PC-3 (cell line): ENCODE results near the gene MROH2A. TPM values are rescaled to one million over a fixed set of nuclear protein-coding genes. Genes with fewer than 3 reads are reported as not detected.

Source experiments
- ATAC-seq: fragments of 200-7000 bp; cut with Tn5 transposase; 2 replicates; pipeline ENCODE4 v1.9.1; 2020; ENCODE audit warnings: mild to moderate bottlenecking, moderate library complexity
- BruUV-seq: library from RNA; stranded (reverse); fragments of 400-500 nt; replicated peaks from 2 replicates; lab custom pipeline; 2021; lab: Mats Ljungman, UMichigan
- CTCF ChIA-PET: fragments of 300-600 bp; sonication (Branson Sonifier 250); formaldehyde crosslinking; loops from one replicate; lab custom pipeline; 2022; ENCODE audit warnings: antibody characterized with exemption; lab: Charles Lee
- POLR2A ChIA-PET: fragments of 300-600 bp; sonication (Branson Sonifier 250); formaldehyde crosslinking; loops from one replicate; lab custom pipeline; 2022; ENCODE audit warnings: antibody characterized with exemption; ENCODE audit not compliant: unreplicated experiment; lab: Charles Lee
- DNase-seq: peaks from one replicate; pipeline ENCODE4 v3.0.0-alpha.2; 2015
- H2AFZ ChIP-seq: fragments of 300-600 bp; sonication (generic); 2 replicates; pipeline ENCODE4 v1.6.0; 2016; ENCODE audit warnings: antibody characterized with exemption, low read length
- H3F3A ChIP-seq: fragments of 300-600 bp; sonication (generic); one replicate; pipeline ENCODE4 v1.6.0; 2017; ENCODE audit warnings: antibody characterized with exemption, low read length, control low read depth, mild to moderate bottlenecking; ENCODE audit not compliant: unreplicated experiment
- H3K27ac ChIP-seq: fragments of 300-600 bp; sonication (generic); 2 replicates; pipeline ENCODE4 v1.5.1; 2016; ENCODE audit warnings: mild to moderate bottlenecking, low read length
- H3K27me3 ChIP-seq: fragments of 300-600 bp; sonication (generic); 2 replicates; pipeline ENCODE4 v1.6.1; 2016; ENCODE audit warnings: low read length, mixed read lengths
- H3K36me3 ChIP-seq: fragments of 300-600 bp; sonication (generic); 2 replicates; pipeline ENCODE4 v1.6.1; 2016; ENCODE audit warnings: low read depth, mixed run types, low read length, mixed read lengths
- H3K4me1 ChIP-seq: fragments of 300-600 bp; sonication (generic); 2 replicates; pipeline ENCODE4 v1.5.1; 2016; ENCODE audit warnings: low read length; ENCODE audit not compliant: insufficient read depth
- H3K4me2 ChIP-seq: fragments of 300-600 bp; sonication (generic); 2 replicates; pipeline ENCODE4 v1.6.0; 2016; ENCODE audit warnings: low read length
- H3K4me3 ChIP-seq: fragments of 300-600 bp; sonication (generic); 2 replicates; pipeline ENCODE4 v1.5.1; 2016; ENCODE audit warnings: mild to moderate bottlenecking, low read length, mixed read lengths
- H3K79me2 ChIP-seq: fragments of 300-600 bp; sonication (generic); 2 replicates; pipeline ENCODE4 v1.6.1; 2017; ENCODE audit warnings: low read length, mixed read lengths
- H3K9ac ChIP-seq: fragments of 300-600 bp; sonication (generic); 2 replicates; pipeline ENCODE4 v1.6.0; 2016; ENCODE audit warnings: mild to moderate bottlenecking, low read length
- H3K9me2 ChIP-seq: fragments of 300-600 bp; sonication (generic); replicated peaks from 2 replicates; pipeline ENCODE4 v1.6.1; 2016; ENCODE audit warnings: mixed run types, low read length, mixed read lengths
- H3K9me3 ChIP-seq: fragments of 300-600 bp; sonication (generic); 2 replicates; pipeline ENCODE4 v1.6.1; 2016; ENCODE audit warnings: low read length, mixed read lengths
- H4K20me1 ChIP-seq: fragments of 300-600 bp; sonication (generic); 2 replicates; pipeline ENCODE4 v1.6.1; 2016; ENCODE audit warnings: low read length, mixed read lengths
- CTCF ChIP-seq: fragments of 300-600 bp; sonication (generic); conservative IDR thresholded peaks from 2 replicates; pipeline ENCODE4 v1.5.1; 2017; ENCODE audit warnings: antibody characterized with exemption, low read depth, mild to moderate bottlenecking, low read length
- EZH2 ChIP-seq: fragments of 300-600 bp; sonication (generic); IDR thresholded peaks from one replicate; pipeline ENCODE4 v1.6.1; 2017; ENCODE audit warnings: antibody characterized with exemption, mild to moderate bottlenecking, low read length; ENCODE audit not compliant: unreplicated experiment
- EZH2phosphoT487 ChIP-seq: fragments of 300-600 bp; sonication (generic); IDR thresholded peaks from 2 replicates; pipeline ENCODE4 v1.6.1; 2018; ENCODE audit warnings: mild to moderate bottlenecking, antibody characterized with exemption, low read length, borderline replicate concordance
- intact Hi-C: fragments of 100-400 bp; cut with micrococcal nuclease; formaldehyde crosslinking; loops from 2 replicates; pipeline ENCODE4 v1.9.0; 2023
- total RNA-seq: library from RNA; depleted of rRNA; stranded (reverse); fragments of >200 nt; gene quantifications from 2 replicates; pipeline ENCODE4 v1.2.3, GENCODE V29; 2014

The MROH2A gene
- total RNA-seq, 1 experiment from 2014 or later: not detected

- no peak for ATAC-seq
- H3K4me3 ChIP-seq: no peak overlapping the region
- TF ChIP-seq EZH2phosphoT487: no peak
- TF ChIP-seq CTCF: no peak
- no peak for TF ChIP-seq EZH2
- no peak overlapping the region for H3K27ac ChIP-seq
- no peaks in the 10 kb centered on the region for H3K9me3 ChIP-seq
- H3K4me1 ChIP-seq: 0 out of 2 replicates have a peak, but pooled peaks cover 4% of the 10 kb centered on the region
- no peak overlapping the region for H3K9ac ChIP-seq
- H3K4me2 ChIP-seq: no peak overlapping the region
- H3K36me3 ChIP-seq: peaks cover 75% of the 10 kb centered on the region
- no peaks in the 10 kb centered on the region for H3K27me3 ChIP-seq
- no peak for DNase-seq
- H3K79me2 ChIP-seq: peaks cover 72% of the 10 kb centered on the region
- ChIA-PET POLR2A (no interaction called here), CTCF (no interaction called here)
- no peaks in the 10 kb centered on the region for H3K9me2 ChIP-seq
- H4K20me1 ChIP-seq: peaks cover 53% of the 10 kb centered on the region
- no TSS peak for BruUV-seq
- no peak overlapping the region for H2AFZ ChIP-seq
- intact Hi-C loops: no loop called here
- no peaks in the 10 kb centered on the region for H3F3A ChIP-seq
Measured at GRCh38 chr2:233837694-233838229, 59.6 kb downstream of the MROH2A start.

GRCh38 chr2:233838251-233838650, 60.1 kb downstream of the MROH2A start:
- POLR2A ChIA-PET: no interaction called here
- peaks cover 77% of the 10 kb centered on the region for H3K79me2 ChIP-seq
- H3F3A ChIP-seq: no peaks in the 10 kb centered on the region
- H2AFZ ChIP-seq: no peak overlapping the region
- no peak for TF ChIP-seq CTCF
- no peak for TF ChIP-seq EZH2phosphoT487
- TF ChIP-seq EZH2: no peak
- no peaks in the 10 kb centered on the region for H3K9me2 ChIP-seq
- H4K20me1 ChIP-seq: peaks cover 53% of the 10 kb centered on the region
- intact Hi-C loops: no loop called here
- ATAC-seq (no peak), DNase-seq (no peak)
- H3K27ac ChIP-seq: no peak overlapping the region
- H3K9ac ChIP-seq: no peak overlapping the region
- H3K4me1 ChIP-seq: 0 out of 2 replicates have a peak, but pooled peaks cover 4% of the 10 kb centered on the region
- H3K27me3 ChIP-seq: no peaks in the 10 kb centered on the region
- CTCF ChIA-PET: no interaction called here
- no peak overlapping the region for H3K4me2 ChIP-seq
- peaks cover 80% of the 10 kb centered on the region for H3K36me3 ChIP-seq
- no TSS peak for BruUV-seq
- no peaks in the 10 kb centered on the region for H3K9me3 ChIP-seq
- no peak overlapping the region for H3K4me3 ChIP-seq

GRCh38 chr2:233838726-233839446, 60.8 kb downstream of the MROH2A start:
- peaks cover 83% of the 10 kb centered on the region for H3K79me2 ChIP-seq
- H3K4me1 ChIP-seq: 0 out of 2 replicates have a peak, but pooled peaks cover 4% of the 10 kb centered on the region
- no peak overlapping the region for H2AFZ ChIP-seq
- H4K20me1 ChIP-seq: peaks cover 53% of the 10 kb centered on the region
- peaks cover 86% of the 10 kb centered on the region for H3K36me3 ChIP-seq
- H3K9me3 ChIP-seq: no peaks in the 10 kb centered on the region
- no peak overlapping the region for H3K4me2 ChIP-seq
- no peak overlapping the region for H3K4me3 ChIP-seq
- POLR2A ChIA-PET: no interaction called here
- H3K9ac ChIP-seq: no peak overlapping the region
- intact Hi-C loops: no loop called here
- TF ChIP-seq EZH2phosphoT487: no peak
- TF ChIP-seq EZH2: no peak
- TF ChIP-seq CTCF: no peak
- no TSS peak for BruUV-seq
- H3K27ac ChIP-seq: no peak overlapping the region
- ATAC-seq: no peak
- CTCF ChIA-PET: no interaction called here
- no peak for DNase-seq
- no peaks in the 10 kb centered on the region for H3F3A ChIP-seq
- no peaks in the 10 kb centered on the region for H3K9me2 ChIP-seq
- H3K27me3 ChIP-seq: no peaks in the 10 kb centered on the region
